Aorta (tissue), 5 donors: ENCODE results near the gene EDDM13. TPM values are rescaled to one million over a fixed set of nuclear protein-coding genes. Genes with fewer than 3 reads are reported as not detected.
"Not testable (repeated sequence)": the region's sequence is repeated elsewhere in the genome, so short reads cannot be mapped to it uniquely, and the experiment has no call there.

Source experiments
- ATAC-seq: fragments of 200-7000 bp; cut with Tn5 transposase; one replicate; pipeline ENCODE4 v1.9.1; 2022; ENCODE audit warnings: moderate library complexity; ENCODE audit not compliant: low FRiP score
- DNase-seq, 2 donors: peaks; one replicate each; pipeline ENCODE4 v3.0.0-alpha.2; 2020
- H3K27ac ChIP-seq, 2 donors: one replicate each; pipeline ENCODE4 v1.5.1; 2013; ENCODE audit warnings: low read length in 2 of 2, mild to moderate bottlenecking in 2 of 2, moderate library complexity in 2 of 2, control low read depth in 1 of 2, inconsistent platforms in 1 of 2, low read depth in 1 of 2
- H3K27me3 ChIP-seq, 2 donors: one replicate each; pipeline ENCODE4 v1.6.1; 2013; ENCODE audit warnings: control low read depth in 1 of 2, low read length in 1 of 2, mild to moderate bottlenecking in 1 of 2, moderate library complexity in 1 of 2; ENCODE audit not compliant: insufficient read depth in 2 of 2, control insufficient read depth in 1 of 2
- H3K36me3 ChIP-seq, 2 donors: one replicate each; pipeline ENCODE4 v1.6.1; 2013; ENCODE audit warnings: control low read depth in 1 of 2, low read length in 1 of 2, mild to moderate bottlenecking in 1 of 2; ENCODE audit not compliant: insufficient read depth in 2 of 2, control insufficient read depth in 1 of 2
- H3K4me1 ChIP-seq, 2 donors: one replicate each; pipeline ENCODE4 v1.6.1; 2013; ENCODE audit warnings: low read length in 2 of 2, control low read depth in 1 of 2, mild to moderate bottlenecking in 1 of 2, moderate library complexity in 1 of 2; ENCODE audit not compliant: insufficient read depth in 2 of 2, control insufficient read depth in 1 of 2
- H3K4me3 ChIP-seq, 2 donors: one replicate each; pipeline ENCODE4 v1.5.1; 2013; ENCODE audit warnings: low read length in 2 of 2, control low read depth in 1 of 2, mild to moderate bottlenecking in 1 of 2
- H3K9me3 ChIP-seq: one replicate; pipeline ENCODE4 v1.6.1; 2013; ENCODE audit warnings: mild to moderate bottlenecking, low read length; ENCODE audit not compliant: control insufficient read depth
- whole genome bisulfite sequencing, 2 donors: extraction: QIAGEN DNeasy Blood & Tissue Kit; methylation state at CpG; one replicate each; pipeline ENCODE4 v1.1.7; 2013; 5-methylcytosine and 5-hydroxymethylcytosine counted together
- intact Hi-C, 2 donors: fragments of 100-400 bp; cut with DNase I; formaldehyde crosslinking; loops; one replicate each; pipeline versions ENCODE4 v1.14.2 to v1.15.0; 2022
- long read RNA-seq, 2 donors: library from polyadenylated mRNA; unstranded; transcript quantifications; one replicate each; pipeline ENCODE4 v2.0.0, GENCODE V29; 2020 to 2021
- polyA plus RNA-seq, 2 donors: library from polyadenylated mRNA; stranded (reverse); fragments of 200-250 nt; gene quantifications; one replicate each; pipeline ENCODE4 v1.2.3, GENCODE V29; 2013
- total RNA-seq, 2 donors: library from RNA; stranded (reverse); fragmentation: NEBNext Ultra II Directional; extraction: Animal tissue kit (Norgen Biotek cat#: 25700); gene quantifications; one replicate each; pipeline ENCODE4 v1.2.1, GENCODE V29; 2021
- donor health status: healthy with polysubstance abuse.
- donor health status: Bipolar disorder and iron deficiency.
- donor health status: DM: no; HTN: no; CAD: no.
- donor health status: DM: no; HTN: no; CAD: no.
- donor health status: DM: yes; HTN: yes; CAD: no.

EDDM13 gene
- not detected for total RNA-seq
- polyA plus RNA-seq: not detected
- long read RNA-seq, donor 1: 0 reads
- long read RNA-seq, donor 2, partial matches to known transcripts: 0 of 9 reads
- long read RNA-seq, donor 2, other reads (novel, unspliced or antisense): 9 of 9 reads

- WGBS, 2 donors: 77 to 82% methylated on average over 6 of the region's 6 CpGs
- ATAC-seq: no peak
- intact Hi-C loops: no loop called here
Observed at GRCh38 chr19:56272161-56272798, at the start of gene EDDM13. TSS of gene EDDM13 (plus strand) at chr19:56272748. CDS start at chr19:56272835, 87 bp downstream.

DNA sequence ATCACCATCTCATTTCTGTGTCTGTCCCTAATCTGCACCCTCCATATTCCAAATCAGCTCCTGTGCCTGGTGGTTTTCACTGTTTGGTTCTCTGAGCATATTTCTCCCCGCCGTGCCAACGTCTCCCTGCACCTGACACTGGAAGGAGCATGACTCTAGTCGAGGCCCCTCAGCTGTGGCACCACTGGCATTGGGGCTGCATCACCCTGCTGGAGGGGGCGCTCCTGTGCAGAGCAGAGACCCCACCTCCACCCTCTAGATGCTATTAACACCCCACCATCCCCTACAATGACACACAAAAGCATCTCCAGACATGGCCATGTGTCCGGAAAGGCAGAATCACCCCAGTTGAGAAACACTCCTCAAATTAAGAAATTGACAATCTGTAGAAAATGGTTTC is 49.6 kb upstream of the EDDM13 start:
- Histone ChIP-seq H3K4me1 (no peaks in the 10 kb centered on the region), H3K4me3 (no peak overlapping the region), H3K9me3 (no peaks in the 10 kb centered on the region), H3K27ac (no peak overlapping the region), H3K27me3 (no peaks in the 10 kb centered on the region), H3K36me3 (peaks cover 0 to 3% of the 10 kb centered on the region in 2 donors)
- no peak for ATAC-seq
- WGBS, 2 donors: 73 to 78% methylated on average over 6 of the region's 6 CpGs
- intact Hi-C loops: no loop called here
- DNase-seq: no peak

More at GRCh38 chr19:56272161-56272798, at the start of gene EDDM13:
- Histone ChIP-seq H3K4me1 (no peaks in the 10 kb centered on the region), H3K36me3 (peaks cover 0 to 2% of the 10 kb centered on the region in 2 donors), H3K4me3 (no peak within 1 kb of the TSS), H3K9me3 (no peaks in the 10 kb centered on the region), H3K27me3 (no peaks in the 10 kb centered on the region), H3K27ac (no peak within 1 kb of the TSS)
- no peak for DNase-seq

DNA sequence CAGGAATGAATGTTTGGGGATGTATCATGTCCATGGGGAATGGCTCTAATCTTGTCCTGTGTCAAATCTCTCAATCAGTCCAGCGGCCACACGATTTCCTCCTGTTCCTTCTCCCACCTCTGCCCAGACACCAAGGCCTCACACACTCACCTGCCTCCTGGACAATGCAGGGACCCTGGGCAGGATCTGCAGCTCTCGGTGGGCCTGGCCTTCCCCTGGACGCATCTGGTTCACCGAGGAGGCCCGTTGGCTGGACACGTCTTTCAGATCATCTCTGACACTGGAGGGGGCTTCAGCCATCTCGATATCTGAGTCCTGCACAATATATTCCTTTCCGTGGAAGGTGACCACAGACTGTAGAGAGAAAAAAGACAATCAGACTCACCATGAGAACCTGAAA is 49.1 kb upstream of the EDDM13 start:
- WGBS, 2 donors: 90 to 92% methylated on average over 9 of the region's 9 CpGs
- no peaks in the 10 kb centered on the region for H3K27me3 ChIP-seq
- no peak overlapping the region for H3K27ac ChIP-seq
- H3K9me3 ChIP-seq: no peaks in the 10 kb centered on the region
- no peak for ATAC-seq
- peaks cover 0 to 3% of the 10 kb centered on the region in 2 donors for H3K36me3 ChIP-seq
- no peak overlapping the region for H3K4me3 ChIP-seq
- DNase-seq: no peak
- intact Hi-C loops: no loop called here
- no peaks in the 10 kb centered on the region for H3K4me1 ChIP-seq

- H3K36me3 ChIP-seq: no peaks in the 10 kb centered on the region
- WGBS, 2 donors: 88 to 91% methylated on average over 7 of the region's 7 CpGs
- H3K4me3 ChIP-seq: no peak overlapping the region
- no peak for DNase-seq
- no peaks in the 10 kb centered on the region for H3K4me1 ChIP-seq
- ATAC-seq: no peak
- no peak overlapping the region for H3K27ac ChIP-seq
- H3K27me3 ChIP-seq: no peaks in the 10 kb centered on the region
- H3K9me3 ChIP-seq: no peaks in the 10 kb centered on the region
- intact Hi-C loops: no loop called here
Observed at GRCh38 chr19:56245121-56245740, 27.3 kb upstream of the EDDM13 start.

DNA sequence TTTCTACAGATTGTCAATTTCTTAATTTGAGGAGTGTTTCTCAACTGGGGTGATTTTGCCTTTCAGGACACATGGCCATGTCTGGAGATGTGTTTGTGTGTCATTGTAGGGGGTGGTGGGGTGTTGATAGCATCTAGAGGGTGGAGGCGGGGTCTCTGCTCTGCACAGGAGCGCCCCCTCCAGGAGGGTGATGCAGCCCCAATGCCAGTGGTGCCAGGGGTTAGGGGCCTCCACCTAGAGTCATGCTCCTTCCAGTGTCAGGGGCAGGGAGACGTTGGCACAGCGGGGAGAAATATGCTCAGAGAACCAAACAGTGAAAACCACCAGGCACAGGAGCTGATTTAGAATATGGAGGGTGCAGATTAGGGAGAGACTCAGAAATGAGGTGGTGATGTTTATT is 26.8 kb upstream of the EDDM13 start:
- H3K27ac ChIP-seq, H3K9me3 ChIP-seq, DNase-seq, H3K4me3 ChIP-seq, ATAC-seq, H3K27me3 ChIP-seq, H3K36me3 ChIP-seq, intact Hi-C loops, H3K4me1 ChIP-seq: not testable (repeated sequence)
- 54 to 72% methylated on average over 3 to 4 of the region's 4 CpGs for WGBS, 2 donors

GRCh38 chr19:56248736-56249338 is 23.7 kb upstream of the EDDM13 start:
- WGBS, 2 donors: 92% methylated on average over 8 of the region's 8 CpGs
- H3K36me3 ChIP-seq, DNase-seq, H3K27me3 ChIP-seq, ATAC-seq, H3K9me3 ChIP-seq, H3K4me1 ChIP-seq, H3K4me3 ChIP-seq, H3K27ac ChIP-seq, intact Hi-C loops: not testable (repeated sequence)

DNA sequence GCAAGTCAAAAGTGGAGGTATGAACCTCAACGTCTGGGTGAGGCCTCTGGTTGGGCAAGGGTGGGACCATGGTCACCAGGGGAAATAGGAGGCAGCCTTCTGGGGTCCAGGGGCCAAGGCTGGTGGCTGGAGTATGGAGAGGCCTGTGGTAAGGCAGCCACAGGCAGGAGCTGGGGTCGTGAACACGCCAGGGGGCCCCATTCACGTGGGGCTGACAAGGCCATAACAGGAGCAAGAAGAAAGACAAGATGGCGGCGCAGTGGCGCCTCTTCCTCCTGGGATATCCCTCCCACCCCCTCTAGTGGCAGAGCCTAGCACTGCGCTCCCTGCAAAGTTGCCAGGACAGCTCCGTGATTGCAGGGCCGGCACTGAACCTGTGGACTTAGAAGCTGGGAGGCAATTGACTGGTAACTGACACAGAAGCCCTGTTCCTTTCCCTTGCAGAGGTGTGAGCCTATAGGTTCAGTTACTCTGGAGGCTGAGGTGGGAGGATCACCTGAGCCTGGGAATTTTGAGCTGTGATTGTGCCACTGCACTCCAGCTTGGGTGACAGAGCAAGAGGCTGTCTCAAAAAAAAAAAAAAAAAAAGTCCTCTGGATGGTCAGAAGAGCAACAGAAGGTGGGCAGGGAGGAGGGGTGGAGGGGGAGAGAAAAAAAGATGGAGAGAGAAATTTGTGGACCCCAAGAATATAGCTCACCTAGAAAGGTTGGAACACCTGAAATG is 19.7 kb upstream of the EDDM13 start:
- 25 to 26% methylated on average over 10 of the region's 10 CpGs for WGBS, 2 donors
- DNase-seq: peak; percentile 80 to 88
- Histone ChIP-seq H3K27me3 (no peaks in the 10 kb centered on the region), H3K4me1 (no peaks in the 10 kb centered on the region), H3K9me3 (peaks cover 1% of the 10 kb centered on the region), H3K4me3 (no peak overlapping the region), H3K36me3 (no peaks in the 10 kb centered on the region), H3K27ac (no peak overlapping the region)
- intact Hi-C loops: no loop called here
- peak; percentile 67 for ATAC-seq

DNA sequence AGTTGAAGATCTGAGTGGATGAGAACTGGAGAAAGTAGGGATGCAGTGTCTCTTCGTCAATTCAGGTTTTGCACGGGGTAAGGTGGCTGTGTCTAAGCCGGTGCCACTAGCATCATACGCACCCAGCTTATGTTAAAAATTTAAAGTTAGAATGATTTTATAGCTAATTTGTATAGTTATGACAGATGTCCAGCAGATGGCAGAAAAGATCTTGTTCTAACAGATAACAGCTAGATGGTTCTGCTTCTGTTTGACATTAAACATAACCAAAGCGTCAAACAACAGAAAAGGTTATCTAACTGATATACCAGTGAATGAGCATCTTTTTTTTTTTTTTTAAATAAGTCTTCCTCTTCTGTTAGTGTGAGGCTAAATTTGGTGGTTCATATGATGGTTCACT is 18.8 kb upstream of the EDDM13 start:
- Histone ChIP-seq H3K9me3 (peaks cover 1% of the 10 kb centered on the region), H3K36me3 (no peaks in the 10 kb centered on the region), H3K4me1 (no peaks in the 10 kb centered on the region), H3K27me3 (no peaks in the 10 kb centered on the region), H3K27ac (no peak overlapping the region), H3K4me3 (no peak overlapping the region)
- WGBS, 2 donors: 58 to 60% methylated on average over 5 of the region's 5 CpGs
- intact Hi-C loops: no loop called here
- no peak for DNase-seq
- no peak for ATAC-seq
